ENCODE data around the gene FANCB.

- TF ChIP-seq CTCF (IDR thresholded peaks at IDR 0.05) (no peak), EZH2 (IDR thresholded peaks at IDR 0.05) (no peak)
Measured at GRCh38 chrX:14886252-14886651, 13.4 kb upstream of the FANCB start.
